ENCODE data around the gene PDE3A.
"Not testable (repeated sequence)": the region's sequence is repeated elsewhere in the genome, so short reads cannot be mapped to it uniquely, and the experiment has no call there.

The PDE3A gene

DNA sequence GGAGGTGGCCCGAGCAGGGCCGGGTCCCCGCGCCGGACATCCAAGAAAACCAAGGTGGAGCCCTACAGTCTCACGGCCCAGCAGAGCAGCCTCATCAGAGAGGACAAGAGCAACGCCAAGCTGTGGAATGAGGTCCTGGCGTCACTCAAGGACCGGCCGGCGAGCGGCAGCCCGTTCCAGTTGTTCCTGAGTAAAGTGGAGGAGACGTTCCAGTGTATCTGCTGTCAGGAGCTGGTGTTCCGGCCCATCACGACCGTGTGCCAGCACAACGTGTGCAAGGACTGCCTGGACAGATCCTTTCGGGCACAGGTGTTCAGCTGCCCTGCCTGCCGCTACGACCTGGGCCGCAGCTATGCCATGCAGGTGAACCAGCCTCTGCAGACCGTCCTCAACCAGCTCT is 184.2 kb downstream of the PDE3A start:
- H3K79me2 ChIP-seq; H3K9me3 ChIP-seq (ENCODE audit: control insufficient read depth, low read length); H3K27ac ChIP-seq; H3K4me2 ChIP-seq (ENCODE audit: low read length); H3K27me3 ChIP-seq (ENCODE audit: control insufficient read depth, insufficient read depth, low read length); H3K36me3 ChIP-seq (ENCODE audit: control insufficient read depth, insufficient read depth, low read length); H3K4me1 ChIP-seq; H2AFZ ChIP-seq; H3K9ac ChIP-seq; H3K4me3 ChIP-seq (ENCODE audit: low read depth, low read length): not testable (repeated sequence)

DNA sequence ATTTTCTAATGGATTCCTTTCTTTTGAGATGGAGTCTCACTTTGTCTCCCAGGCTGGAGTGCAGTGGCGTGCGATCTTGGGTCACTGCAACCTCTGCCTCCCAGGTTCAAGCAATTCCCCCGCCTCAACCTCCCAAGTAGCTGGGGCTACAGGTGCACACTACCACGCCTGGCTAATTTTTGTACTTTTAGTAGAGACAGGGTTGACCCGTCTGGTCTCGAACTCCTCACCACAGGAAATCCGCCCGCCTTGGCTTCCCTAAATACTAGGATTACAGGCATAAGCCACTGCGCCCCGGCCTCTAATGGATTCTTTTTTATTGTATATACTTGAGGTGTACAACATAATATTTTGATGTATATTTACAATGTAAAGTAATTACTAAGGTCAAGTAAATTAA is 186.7 kb downstream of the PDE3A start:
- no peaks in the 10 kb centered on the region for H3K36me3 ChIP-seq (ENCODE audit: control insufficient read depth, insufficient read depth, low read length)
- no peak overlapping the region for H3K4me3 ChIP-seq (ENCODE audit: low read depth, low read length)
- H3K9ac ChIP-seq: no peak overlapping the region
- no peak overlapping the region for H2AFZ ChIP-seq
- H3K9me3 ChIP-seq (ENCODE audit: control insufficient read depth, low read length): no peaks in the 10 kb centered on the region
- no peaks in the 10 kb centered on the region for H3K27me3 ChIP-seq (ENCODE audit: control insufficient read depth, insufficient read depth, low read length)
- H3K79me2 ChIP-seq: no peaks in the 10 kb centered on the region
- TF ChIP-seq, protein P1, sequence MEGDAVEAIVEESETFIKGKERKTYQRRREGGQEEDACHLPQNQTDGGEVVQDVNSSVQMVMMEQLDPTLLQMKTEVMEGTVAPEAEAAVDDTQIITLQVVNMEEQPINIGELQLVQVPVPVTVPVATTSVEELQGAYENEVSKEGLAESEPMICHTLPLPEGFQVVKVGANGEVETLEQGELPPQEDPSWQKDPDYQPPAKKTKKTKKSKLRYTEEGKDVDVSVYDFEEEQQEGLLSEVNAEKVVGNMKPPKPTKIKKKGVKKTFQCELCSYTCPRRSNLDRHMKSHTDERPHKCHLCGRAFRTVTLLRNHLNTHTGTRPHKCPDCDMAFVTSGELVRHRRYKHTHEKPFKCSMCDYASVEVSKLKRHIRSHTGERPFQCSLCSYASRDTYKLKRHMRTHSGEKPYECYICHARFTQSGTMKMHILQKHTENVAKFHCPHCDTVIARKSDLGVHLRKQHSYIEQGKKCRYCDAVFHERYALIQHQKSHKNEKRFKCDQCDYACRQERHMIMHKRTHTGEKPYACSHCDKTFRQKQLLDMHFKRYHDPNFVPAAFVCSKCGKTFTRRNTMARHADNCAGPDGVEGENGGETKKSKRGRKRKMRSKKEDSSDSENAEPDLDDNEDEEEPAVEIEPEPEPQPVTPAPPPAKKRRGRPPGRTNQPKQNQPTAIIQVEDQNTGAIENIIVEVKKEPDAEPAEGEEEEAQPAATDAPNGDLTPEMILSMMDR (IDR thresholded peaks at IDR 0.05): no peak
- H3K27ac ChIP-seq: no peak overlapping the region
- H3K4me2 ChIP-seq (ENCODE audit: low read length): no peak overlapping the region
- no peaks in the 10 kb centered on the region for H3K4me1 ChIP-seq

DNA sequence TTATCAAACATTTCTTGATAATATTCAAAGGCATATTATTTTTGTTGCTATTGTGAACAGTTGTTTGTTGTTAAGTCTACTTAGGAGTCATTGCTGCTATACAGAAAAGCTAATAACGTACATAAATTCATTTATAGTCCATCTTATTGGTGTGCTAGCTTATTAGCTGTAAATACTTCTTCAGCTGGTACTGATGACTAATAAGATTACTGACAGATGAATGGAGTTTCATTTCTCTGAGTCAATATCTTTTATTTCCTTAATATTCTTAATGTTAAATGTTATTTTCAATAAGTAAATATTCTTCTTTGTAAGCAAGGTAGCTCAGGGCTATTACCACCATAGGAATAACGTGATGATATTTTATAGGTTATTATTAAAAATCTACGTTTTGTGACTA is 187.4 kb downstream of the PDE3A start:
- Histone ChIP-seq H3K4me3 (ENCODE audit: low read depth, low read length) (no peak overlapping the region), H3K36me3 (ENCODE audit: control insufficient read depth, insufficient read depth, low read length) (no peaks in the 10 kb centered on the region), H3K4me2 (ENCODE audit: low read length) (no peak overlapping the region), H3K4me1 (no peaks in the 10 kb centered on the region), H3K79me2 (no peaks in the 10 kb centered on the region), H3K9me3 (ENCODE audit: control insufficient read depth, low read length) (no peaks in the 10 kb centered on the region), H3K9ac (no peak overlapping the region), H2AFZ (no peak overlapping the region), H3K27me3 (ENCODE audit: control insufficient read depth, insufficient read depth, low read length) (no peaks in the 10 kb centered on the region), H3K27ac (no peak overlapping the region)
- TF ChIP-seq, protein P1 (IDR thresholded peaks at IDR 0.05): no peak

DNA sequence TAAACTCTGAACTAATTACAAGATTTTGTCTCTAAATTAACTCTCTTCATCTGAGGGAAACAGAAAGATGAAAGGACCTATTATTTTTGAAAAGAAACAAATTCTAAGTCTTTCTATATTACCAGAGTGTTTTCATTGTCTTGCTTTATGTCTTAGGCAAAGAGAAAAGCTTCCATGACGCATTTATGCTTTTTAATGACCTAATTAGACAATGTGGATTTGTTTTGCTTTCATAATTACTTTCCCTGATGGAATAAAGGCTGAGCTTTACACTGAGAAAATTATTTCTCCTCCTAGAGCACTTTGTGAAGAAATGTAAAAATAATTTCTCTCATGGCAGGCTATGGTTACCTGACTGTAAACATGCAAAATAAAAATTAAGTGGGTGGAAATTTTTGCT is 188.8 kb downstream of the PDE3A start:
- Histone ChIP-seq H3K4me2 (ENCODE audit: low read length) (no peak overlapping the region), H3K36me3 (ENCODE audit: control insufficient read depth, insufficient read depth, low read length) (no peaks in the 10 kb centered on the region), H3K27me3 (ENCODE audit: control insufficient read depth, insufficient read depth, low read length) (no peaks in the 10 kb centered on the region), H3K9ac (no peak overlapping the region), H3K27ac (no peak overlapping the region), H3K4me1 (no peaks in the 10 kb centered on the region), H2AFZ (no peak overlapping the region), H3K79me2 (no peaks in the 10 kb centered on the region), H3K4me3 (ENCODE audit: low read depth, low read length) (no peak overlapping the region), H3K9me3 (ENCODE audit: control insufficient read depth, low read length) (no peaks in the 10 kb centered on the region)
- TF ChIP-seq, protein P1 (IDR thresholded peaks at IDR 0.05): no peak

DNA sequence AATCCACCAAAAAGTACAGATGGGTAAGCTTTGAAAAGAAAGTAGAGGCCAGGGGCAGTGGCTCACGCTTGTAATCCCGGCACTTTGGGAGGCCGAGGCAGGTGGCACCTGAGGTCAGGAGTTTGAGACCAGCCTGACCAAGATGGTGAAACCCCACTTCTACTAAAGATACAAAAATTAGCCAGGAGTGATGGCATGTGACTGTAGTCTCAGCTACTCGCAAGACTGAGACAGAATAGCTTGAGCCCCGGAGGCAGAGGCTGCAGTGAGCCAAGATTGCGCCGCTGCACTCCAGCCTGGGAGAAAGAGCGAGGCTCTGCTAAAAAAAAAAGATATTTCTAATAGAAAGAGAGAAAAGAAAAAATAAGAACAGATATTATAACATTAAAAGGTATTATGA is 192.6 kb downstream of the PDE3A start:
- Histone ChIP-seq H3K9ac (no peak overlapping the region), H3K9me3 (ENCODE audit: control insufficient read depth, low read length) (no peaks in the 10 kb centered on the region), H2AFZ (no peak overlapping the region), H3K4me1 (no peaks in the 10 kb centered on the region), H3K27me3 (ENCODE audit: control insufficient read depth, insufficient read depth, low read length) (no peaks in the 10 kb centered on the region), H3K36me3 (ENCODE audit: control insufficient read depth, insufficient read depth, low read length) (no peaks in the 10 kb centered on the region), H3K4me2 (ENCODE audit: low read length) (no peak overlapping the region), H3K27ac (no peak overlapping the region), H3K4me3 (ENCODE audit: low read depth, low read length) (no peak overlapping the region), H3K79me2 (no peaks in the 10 kb centered on the region)
- TF ChIP-seq, protein P1 (IDR thresholded peaks at IDR 0.05): no peak
